ENCODE data around the gene FBXO5. TPM values are rescaled to one million over a fixed set of nuclear protein-coding genes. Genes with fewer than 3 reads are reported as not detected.
A peak's percentile ranks its signal among the peaks of the same experiment; 100 is the strongest.

FBXO5 gene
- total RNA-seq, 1 donor from 2014 or later, result 29.6 TPM

GRCh38 chr6:153027480-153027879, 44.6 kb upstream of the FBXO5 start:
- peaks cover 14% of the 10 kb centered on the region for H3K4me1 Mint-ChIP-seq (ENCODE audit: unreplicated experiment)
- H3K36me3 Mint-ChIP-seq, result no peaks in the 10 kb centered on the region
- no peaks in the 10 kb centered on the region for H3K9me3 Mint-ChIP-seq
- H3K27me3 Mint-ChIP-seq, result peaks cover 5% of the 10 kb centered on the region
- no peak overlapping the region for H3K4me3 Mint-ChIP-seq
- no peak overlapping the region for H3K27ac Mint-ChIP-seq
- no peak for TF ChIP-seq CTCF (conservative IDR thresholded peaks at IDR 0.05)
- no peak for DNase-seq (ENCODE audit: extremely low spot score, unreplicated experiment)

GRCh38 chr6:153024709-153025017, 41.8 kb upstream of the FBXO5 start:
- peak; percentile 54 for TF ChIP-seq CTCF (conservative IDR thresholded peaks at IDR 0.05)
- no peak for DNase-seq (ENCODE audit: extremely low spot score, unreplicated experiment)
- Mint-ChIP-seq H3K27ac (no peak overlapping the region), H3K36me3 (no peaks in the 10 kb centered on the region), H3K4me1 (ENCODE audit: unreplicated experiment) (no peaks in the 10 kb centered on the region), H3K27me3 (peaks cover 5% of the 10 kb centered on the region), H3K4me3 (no peak overlapping the region), H3K9me3 (no peaks in the 10 kb centered on the region)

GRCh38 chr6:153023977-153024708, 41.3 kb upstream of the FBXO5 start:
- H3K27ac Mint-ChIP-seq, result no peak overlapping the region
- no peaks in the 10 kb centered on the region for H3K9me3 Mint-ChIP-seq
- peaks cover 5% of the 10 kb centered on the region for H3K27me3 Mint-ChIP-seq
- H3K4me3 Mint-ChIP-seq, result no peak overlapping the region
- H3K4me1 Mint-ChIP-seq (ENCODE audit: unreplicated experiment), result no peaks in the 10 kb centered on the region
- no peak for DNase-seq (ENCODE audit: extremely low spot score, unreplicated experiment)
- H3K36me3 Mint-ChIP-seq, result no peaks in the 10 kb centered on the region
- peak; percentile 86 for TF ChIP-seq CTCF (conservative IDR thresholded peaks at IDR 0.05)

- Mint-ChIP-seq H3K4me3 (no peak overlapping the region), H3K27ac (no peak overlapping the region), H3K27me3 (no peaks in the 10 kb centered on the region), H3K36me3 (no peaks in the 10 kb centered on the region), H3K4me1 (ENCODE audit: unreplicated experiment) (no peaks in the 10 kb centered on the region), H3K9me3 (no peaks in the 10 kb centered on the region)
- TF ChIP-seq CTCF (conservative IDR thresholded peaks at IDR 0.05), result no peak
- DNase-seq (ENCODE audit: extremely low spot score, unreplicated experiment), result no peak
Observed at GRCh38 chr6:153018355-153018754, 35.5 kb upstream of the FBXO5 start.

GRCh38 chr6:153016846-153017245, 34.0 kb upstream of the FBXO5 start:
- H3K4me1 Mint-ChIP-seq (ENCODE audit: unreplicated experiment), result no peaks in the 10 kb centered on the region

More at GRCh38 chr6:153016846-153017245, 34.0 kb upstream of the FBXO5 start:
- no peak for TF ChIP-seq CTCF (conservative IDR thresholded peaks at IDR 0.05)
- no peaks in the 10 kb centered on the region for H3K9me3 Mint-ChIP-seq
- no peak overlapping the region for H3K4me3 Mint-ChIP-seq
- no peaks in the 10 kb centered on the region for H3K36me3 Mint-ChIP-seq
- H3K27me3 Mint-ChIP-seq, result no peaks in the 10 kb centered on the region
- no peak for DNase-seq (ENCODE audit: extremely low spot score, unreplicated experiment)
- H3K27ac Mint-ChIP-seq, result no peak overlapping the region
